Peyer's patch (tissue), 4 donors: ENCODE results near the gene MRPS30. TPM values are rescaled to one million over a fixed set of nuclear protein-coding genes. Genes with fewer than 3 reads are reported as not detected.

Source experiments
- DNase-seq, 3 donors: peaks; one replicate each; pipeline ENCODE4 v3.0.0-alpha.2; 2017 to 2019
- H3K27ac ChIP-seq, 4 donors: fragments of 200-600 bp; sonication (generic); one replicate each; pipeline ENCODE4 v1.5.1; 2016 to 2019
- H3K27me3 ChIP-seq, 2 donors: fragments of 200-600 bp; sonication (generic); one replicate each; pipeline ENCODE4 v1.5.1; 2019
- H3K36me3 ChIP-seq, 3 donors: fragments of 200-600 bp; sonication (generic); one replicate each; pipeline ENCODE4 v1.5.1; 2016 to 2019
- H3K4me1 ChIP-seq, 4 donors: fragments of 200-600 bp; sonication (generic); one replicate each; pipeline ENCODE4 v1.5.1; 2016 to 2019
- H3K4me3 ChIP-seq, 4 donors: fragments of 200-600 bp; sonication (generic); 1 replicate in 3 of 4; 2 replicates in 1 of 4; pipeline ENCODE4 v1.5.1; 2016 to 2019; ENCODE audit warnings: mild to moderate bottlenecking in 1 of 4
- H3K9me3 ChIP-seq, 4 donors: fragments of 200-600 bp; sonication (generic); one replicate each; pipeline ENCODE4 v1.5.1; 2016 to 2019; ENCODE audit warnings: mild to moderate bottlenecking in 1 of 4
- CTCF ChIP-seq, 6 experiments: fragments of 450-650 bp in 4 of 6; fragments of 200-600 bp in 2 of 6; sonication (generic) in 1 of 6; IDR thresholded peaks; one replicate each; pipeline ENCODE4 v1.5.1; 2017 to 2019; ENCODE audit warnings: antibody characterized with exemption in 6 of 6, mild to moderate bottlenecking in 3 of 6, moderate library complexity in 1 of 6
- POLR2A ChIP-seq, 2 donors: fragments of 450-650 bp; IDR thresholded peaks; one replicate each; pipeline ENCODE4 v1.5.1; 2017; ENCODE audit warnings: antibody characterized with exemption in 2 of 2, mild to moderate bottlenecking in 2 of 2, moderate library complexity in 2 of 2
- total RNA-seq, 4 donors: library from RNA; depleted of rRNA; stranded (reverse); fragments of >200 nt; gene quantifications; one replicate each; pipeline ENCODE4 v1.1.0, GENCODE V29; 2016

The MRPS30 gene
- total RNA-seq, 4 donors from 2014 or later, result 61.1 to 75.5 (median 67.2) TPM

- no peak overlapping the region for H3K4me3 ChIP-seq
- H3K36me3 ChIP-seq, result no peaks in the 10 kb centered on the region
- TF ChIP-seq POLR2A (IDR thresholded peaks at IDR 0.05) (no peak), CTCF (IDR thresholded peaks at IDR 0.05) (no peak)
- H3K27ac ChIP-seq, result no peak overlapping the region
- no peaks in the 10 kb centered on the region for H3K9me3 ChIP-seq
- H3K27me3 ChIP-seq, result no peaks in the 10 kb centered on the region
- DNase-seq, result no peak
- no peaks in the 10 kb centered on the region for H3K4me1 ChIP-seq
These were observed 20.0 kb downstream of the MRPS30 start for GRCh38 chr5:44828719-44829118.

GRCh38 chr5:44830951-44831350 lies 22.2 kb downstream of the MRPS30 start:
- TF ChIP-seq CTCF (IDR thresholded peaks at IDR 0.05), result no peak
- no peak for TF ChIP-seq POLR2A (IDR thresholded peaks at IDR 0.05)
- H3K9me3 ChIP-seq, result no peaks in the 10 kb centered on the region
- no peaks in the 10 kb centered on the region for H3K27me3 ChIP-seq
- H3K4me1 ChIP-seq, result no peaks in the 10 kb centered on the region
- H3K4me3 ChIP-seq, result no peak overlapping the region
- no peak overlapping the region for H3K27ac ChIP-seq
- no peak for DNase-seq
- no peaks in the 10 kb centered on the region for H3K36me3 ChIP-seq

- Histone ChIP-seq H3K27ac (no peak overlapping the region), H3K9me3 (no peaks in the 10 kb centered on the region), H3K4me1 (no peaks in the 10 kb centered on the region), H3K27me3 (no peaks in the 10 kb centered on the region), H3K36me3 (no peaks in the 10 kb centered on the region), H3K4me3 (no peak overlapping the region)
- DNase-seq, result no peak
- TF ChIP-seq CTCF (IDR thresholded peaks at IDR 0.05), result no peak
- TF ChIP-seq POLR2A (IDR thresholded peaks at IDR 0.05), result no peak
These were observed 24.5 kb downstream of the MRPS30 start for GRCh38 chr5:44833249-44833648.

- Histone ChIP-seq H3K27ac (no peak overlapping the region), H3K4me1 (no peaks in the 10 kb centered on the region), H3K36me3 (no peaks in the 10 kb centered on the region), H3K4me3 (no peak overlapping the region), H3K27me3 (no peaks in the 10 kb centered on the region), H3K9me3 (peaks cover 0 to 8% (median 0%) of the 10 kb centered on the region in 4 donors)
- DNase-seq, result no peak
- TF ChIP-seq CTCF (IDR thresholded peaks at IDR 0.05), result no peak
- no peak for TF ChIP-seq POLR2A (IDR thresholded peaks at IDR 0.05)
These were observed 26.9 kb downstream of the MRPS30 start for GRCh38 chr5:44835693-44836092.

- no peak for DNase-seq
- Histone ChIP-seq H3K27ac (no peak overlapping the region), H3K27me3 (no peaks in the 10 kb centered on the region), H3K9me3 (peaks cover 0 to 8% (median 0%) of the 10 kb centered on the region in 4 donors), H3K36me3 (no peaks in the 10 kb centered on the region), H3K4me1 (no peaks in the 10 kb centered on the region), H3K4me3 (no peak overlapping the region)
- TF ChIP-seq POLR2A (IDR thresholded peaks at IDR 0.05), result no peak
- TF ChIP-seq CTCF (IDR thresholded peaks at IDR 0.05), result no peak
These were observed 30.4 kb downstream of the MRPS30 start for GRCh38 chr5:44839018-44839681.
